Measurements from ENCODE around the gene COMMD7.

- no peak for TF ChIP-seq REST (IDR thresholded peaks at IDR 0.05; ENCODE audit: low read depth)
- TF ChIP-seq POLR2A (IDR thresholded peaks at IDR 0.05; ENCODE audit: borderline replicate concordance, extremely low read depth, insufficient read depth, insufficient read length), result no peak
- no peak for TF ChIP-seq CTCF (IDR thresholded peaks at IDR 0.05 in 2 of 3, conservative IDR thresholded peaks at IDR 0.05 in 1 of 3; ENCODE audit: borderline replicate concordance in 1 of 3, insufficient read depth in 1 of 3, low read depth in 2 of 3, low read length in 2 of 3)
Observed at GRCh38 chr20:32763202-32764004, 20.1 kb upstream of the COMMD7 start.

Measured in HCT116 (cell line).